ENCODE results near the gene TNS4.
A peak's percentile ranks its signal among the peaks of the same experiment; 100 is the strongest.

Gene TNS4

GRCh38 chr17:40443988-40444899 lies 57.2 kb downstream of the TNS4 start:
- FAIRE-seq: peak; percentile 23
- DNase-seq (ENCODE audit: insufficient read length, low spot score): no peak

- FAIRE-seq: peak; percentile 95
These were observed 58.0 kb downstream of the TNS4 start, which contains the start of gene IGFBP4 for GRCh38 chr17:40443196-40443987. Gene IGFBP4 (plus strand): TSS chr17:40443450. CDS start chr17:40443736, 286 bp downstream.

GRCh38 chr17:40442392-40443195 lies 58.8 kb downstream of the TNS4 start:
- FAIRE-seq (no peak), DNase-seq (ENCODE audit: insufficient read length, low spot score) (peak; percentile 44)

More at GRCh38 chr17:40443196-40443987, 58.0 kb downstream of the TNS4 start, which contains the start of gene IGFBP4:
- peak; percentile 83 for DNase-seq (ENCODE audit: insufficient read length, low spot score)

GRCh38 chr17:40440166-40440565 lies 61.3 kb downstream of the TNS4 start:
- DNase-seq (ENCODE audit: insufficient read length, low spot score): no peak
- FAIRE-seq: peak; percentile 78

GRCh38 chr17:40437095-40437732 lies 64.2 kb downstream of the TNS4 start:
- FAIRE-seq (no peak), DNase-seq (ENCODE audit: insufficient read length, low spot score) (no peak)

- DNase-seq (ENCODE audit: insufficient read length, low spot score): no peak
These were observed 64.8 kb downstream of the TNS4 start for GRCh38 chr17:40436636-40437035.

GRCh38 chr17:40433551-40434415 lies 67.6 kb downstream of the TNS4 start:
- FAIRE-seq: peak; percentile 78
- DNase-seq (ENCODE audit: insufficient read length, low spot score): no peak

More at GRCh38 chr17:40436636-40437035, 64.8 kb downstream of the TNS4 start:
- no peak for FAIRE-seq

- DNase-seq (ENCODE audit: insufficient read length, low spot score): no peak
- no peak for FAIRE-seq
These were observed 68.4 kb downstream of the TNS4 start for GRCh38 chr17:40432864-40433528.

GRCh38 chr17:40431231-40431602 lies 70.2 kb downstream of the TNS4 start:
- no peak for FAIRE-seq
- no peak for DNase-seq (ENCODE audit: insufficient read length, low spot score)

GRCh38 chr17:40430272-40431230 lies 70.9 kb downstream of the TNS4 start:
- FAIRE-seq (no peak), DNase-seq (ENCODE audit: insufficient read length, low spot score) (no peak)

GRCh38 chr17:40427002-40427491 lies 74.4 kb downstream of the TNS4 start:
- no peak for FAIRE-seq
- no peak for DNase-seq (ENCODE audit: insufficient read length, low spot score)

Measured in HTR-8/SVneo (cell line).